Adrenal gland (tissue), 12 donors: Measurements from ENCODE around the gene KDSR. TPM values are rescaled to one million over a fixed set of nuclear protein-coding genes. Genes with fewer than 3 reads are reported as not detected.

ENCODE experiments used
- DNase-seq, 7 donors: peaks; one replicate each; pipeline ENCODE4 v3.0.0-alpha.2; 2019 to 2020
- H3K27ac ChIP-seq, 5 donors: fragments of 200-600 bp; sonication (generic) in 4 of 5; 1 replicate in 3 of 5; 2 replicates in 2 of 5; pipeline versions ENCODE4 v1.5.1 to v1.8.0; 2016 to 2020; ENCODE audit warnings: mild to moderate bottlenecking in 1 of 5
- H3K27me3 ChIP-seq: fragments of 200-600 bp; 2 replicates; pipeline ENCODE4 v1.8.0; 2021
- H3K36me3 ChIP-seq, 2 donors: fragments of 200-600 bp; replicated peaks in 1 of 2; 1 replicate in 1 of 2; 2 replicates in 1 of 2; pipeline versions ENCODE4 v1.5.1 to v1.8.0; 2018 to 2022
- H3K4me1 ChIP-seq, 2 donors: fragments of 200-600 bp; replicated peaks in 1 of 2; 1 replicate in 1 of 2; 2 replicates in 1 of 2; pipeline versions ENCODE4 v1.5.1 to v1.8.0; 2018 to 2021
- H3K4me3 ChIP-seq, 4 donors: fragments of 200-600 bp; sonication (generic) in 3 of 4; one replicate each; pipeline ENCODE4 v1.5.1; 2016 to 2018
- H3K9me3 ChIP-seq, 3 donors: fragments of 200-600 bp; sonication (generic) in 1 of 3; replicated peaks in 1 of 3; 1 replicate in 2 of 3; 2 replicates in 1 of 3; pipeline versions ENCODE4 v1.5.1 to v1.8.0; 2016 to 2021
- CTCF ChIP-seq, 6 experiments: fragments of 450-650 bp in 4 of 6; fragments of 200-600 bp in 2 of 6; sonication (generic) in 1 of 6; IDR thresholded peaks; 1 replicate in 5 of 6; 2 replicates in 1 of 6; pipeline versions ENCODE4 v1.5.1 to v1.8.0; 2016 to 2021; ENCODE audit warnings: antibody characterized with exemption in 6 of 6, mild to moderate bottlenecking in 2 of 6, moderate library complexity in 1 of 6
- POLR2A ChIP-seq, 2 donors: fragments of 450-650 bp; IDR thresholded peaks; one replicate each; pipeline ENCODE4 v1.6.1; 2017; ENCODE audit warnings: antibody characterized with exemption in 2 of 2, mild to moderate bottlenecking in 2 of 2, moderate library complexity in 1 of 2
- WGBS, 4 donors: extraction: QIAGEN DNeasy Blood & Tissue Kit in 2 of 4; methylation state at CpG; one replicate each; pipeline versions ENCODE4 v1.1.5 to v1.1.7; 2013 to 2017; 5-methylcytosine and 5-hydroxymethylcytosine counted together
- intact Hi-C, 2 donors: fragments of 100-400 bp; cut with DNase I; formaldehyde crosslinking; loops; one replicate each; pipeline versions ENCODE4 v1.14.1 to v1.15.0; 2022 to 2023
- polyA plus RNA-seq, 3 donors: library from polyadenylated mRNA; stranded (reverse); fragments of 200-250 nt in 2 of 3; fragments of 350-450 nt in 1 of 3; fragmentation: Illumina TruSeq in 1 of 3; extraction: RNeasy Lipid Tissue Mini Kit (QIAGEN cat#74804) in 1 of 3; gene quantifications; one replicate each; pipeline ENCODE4 v1.2.3, GENCODE V29; 2013 to 2014
- total RNA-seq, 9 donors: library from RNA; depleted of rRNA in 4 of 9; stranded (reverse); fragments of >200 nt in 4 of 9; fragments of 120-200 nt in 1 of 9; fragmentation: NEBNext Ultra II Directional in 1 of 9; extraction: Animal tissue kit (Norgen Biotek cat#: 25700) in 1 of 9; gene quantifications; one replicate each; pipeline versions ENCODE4 v1.1.0 to v1.2.4, GENCODE V29; 2013 to 2023
- donor health status: healthy with polysubstance abuse.
- donor health status: Bipolar disorder and iron deficiency.
- donor health status: DM: yes; HTN: yes; CAD: no.
- donor health status: DM: no; HTN: no; CAD: no.
- donor health status: DM: no; HTN: no; CAD: no.
- donor health status: DM: yes; HTN: yes; CAD: no.

KDSR gene
- total and polyA plus RNA-seq, 12 donors = 8.2 to 102 (median 50.4) TPM

- no peak overlapping the region for H3K4me3 ChIP-seq
- intact Hi-C loops = loop anchor here in 1 of 2 donors (10.0 kb wide), 1 partner anchor 89 kb away; no protein-coding TSS in a partner anchor
- no peaks in the 10 kb centered on the region for H3K27me3 ChIP-seq
- no peaks in the 10 kb centered on the region for H3K9me3 ChIP-seq
- peak overlapping the region; percentile 25 to 75 (median 43) for H3K27ac ChIP-seq
- H3K36me3 ChIP-seq = peaks cover 0 to 56% of the 10 kb centered on the region in 2 donors
- peak in 6 of 7 donors; percentile 68 to 82 (median 78) for DNase-seq
- peaks cover 0 to 14% of the 10 kb centered on the region in 2 donors for H3K4me1 ChIP-seq
- WGBS, 4 donors = 28 to 69% (median 41%) methylated on average over 4 to 7 of the region's 7 CpGs
- TF ChIP-seq POLR2A (IDR thresholded peaks at IDR 0.05) (no peak), CTCF (IDR thresholded peaks at IDR 0.05) (no peak)
Observed at GRCh38 chr18:63346031-63346430, 21.0 kb downstream of the KDSR start.

GRCh38 chr18:63344918-63345317 lies 22.1 kb downstream of the KDSR start:
- Histone ChIP-seq H3K36me3 (peaks cover 0 to 54% of the 10 kb centered on the region in 2 donors), H3K9me3 (no peaks in the 10 kb centered on the region), H3K27me3 (no peaks in the 10 kb centered on the region), H3K27ac (no peak overlapping the region), H3K4me3 (no peak overlapping the region), H3K4me1 (peaks cover 0 to 14% of the 10 kb centered on the region in 2 donors)
- no peak for TF ChIP-seq CTCF (IDR thresholded peaks at IDR 0.05)
- no peak for TF ChIP-seq POLR2A (IDR thresholded peaks at IDR 0.05)
- no peak for DNase-seq
- intact Hi-C loops = loop anchor here in 1 of 2 donors (10.0 kb wide), 1 partner anchor 90 kb away; no protein-coding TSS in a partner anchor
- 75 to 88% (median 78%) methylated on average over 2 of the region's 2 CpGs for WGBS, 4 donors

GRCh38 chr18:63344263-63344662 lies 22.7 kb downstream of the KDSR start:
- H3K9me3 ChIP-seq = no peaks in the 10 kb centered on the region
- no peak overlapping the region for H3K4me3 ChIP-seq
- TF ChIP-seq POLR2A (IDR thresholded peaks at IDR 0.05) (no peak), CTCF (IDR thresholded peaks at IDR 0.05) (no peak)
- H3K27me3 ChIP-seq = no peaks in the 10 kb centered on the region
- WGBS, 4 donors = 80 to 89% (median 86%) methylated on average over 5 of the region's 5 CpGs
- no peak for DNase-seq
- H3K4me1 ChIP-seq = peaks cover 0 to 14% of the 10 kb centered on the region in 2 donors
- intact Hi-C loops = loop anchor here in 1 of 2 donors (10.0 kb wide), 1 partner anchor 91 kb away; no protein-coding TSS in a partner anchor
- H3K36me3 ChIP-seq = peaks cover 0 to 53% of the 10 kb centered on the region in 2 donors
- H3K27ac ChIP-seq = no peak overlapping the region

- Histone ChIP-seq H3K27ac (no peak overlapping the region), H3K9me3 (no peaks in the 10 kb centered on the region), H3K36me3 (peaks cover 0 to 70% of the 10 kb centered on the region in 2 donors), H3K27me3 (no peaks in the 10 kb centered on the region), H3K4me1 (peaks cover 0 to 14% of the 10 kb centered on the region in 2 donors), H3K4me3 (no peak overlapping the region)
- intact Hi-C loops = loop anchor here in 1 of 2 donors (10.0 kb wide), 1 partner anchor 93 kb away; no protein-coding TSS in a partner anchor
- TF ChIP-seq POLR2A (IDR thresholded peaks at IDR 0.05) = no peak
- peak in 5 of 6 experiments; percentile 16 to 51 (median 37) for TF ChIP-seq CTCF (IDR thresholded peaks at IDR 0.05)
- 46 to 56% (median 48%) methylated on average over 5 of the region's 5 CpGs for WGBS, 4 donors
- DNase-seq = peak in 3 of 7 donors; percentile 33 to 43 (median 34)
Observed at GRCh38 chr18:63342206-63342605, 24.8 kb downstream of the KDSR start.
